Fibroblast of the aortic adventitia (primary cell): ENCODE measurements around the gene MXI1. TPM values are rescaled to one million over a fixed set of nuclear protein-coding genes. Genes with fewer than 3 reads are reported as not detected.

Experiments
- DNase-seq: peaks from one replicate; pipeline ENCODE4 v3.0.0-alpha.2; 2010; ENCODE audit warnings: low read depth
- H3K4me3 ChIP-seq: 2 replicates; pipeline ENCODE4 v1.5.1; 2011; ENCODE audit warnings: low read depth, mild to moderate bottlenecking, control low read depth, low read length, moderate library complexity
- total RNA-seq: library from RNA; depleted of rRNA; stranded (reverse); fragments of >200 nt; gene quantifications from 2 replicates; pipeline ENCODE4 v1.2.3, GENCODE V29; 2012; ENCODE audit warnings: low replicate concordance
- TF ChIP-seq, protein P1 (sequence below): IDR thresholded peaks from 2 replicates; pipeline ENCODE4 v1.5.1; 2011; ENCODE audit warnings: mild to moderate bottlenecking, low read length, control low read depth, inconsistent platforms; ENCODE audit not compliant: insufficient read depth

Gene MXI1
- total RNA-seq, 1 donor, result 20.3 TPM

- TF ChIP-seq, protein P1, sequence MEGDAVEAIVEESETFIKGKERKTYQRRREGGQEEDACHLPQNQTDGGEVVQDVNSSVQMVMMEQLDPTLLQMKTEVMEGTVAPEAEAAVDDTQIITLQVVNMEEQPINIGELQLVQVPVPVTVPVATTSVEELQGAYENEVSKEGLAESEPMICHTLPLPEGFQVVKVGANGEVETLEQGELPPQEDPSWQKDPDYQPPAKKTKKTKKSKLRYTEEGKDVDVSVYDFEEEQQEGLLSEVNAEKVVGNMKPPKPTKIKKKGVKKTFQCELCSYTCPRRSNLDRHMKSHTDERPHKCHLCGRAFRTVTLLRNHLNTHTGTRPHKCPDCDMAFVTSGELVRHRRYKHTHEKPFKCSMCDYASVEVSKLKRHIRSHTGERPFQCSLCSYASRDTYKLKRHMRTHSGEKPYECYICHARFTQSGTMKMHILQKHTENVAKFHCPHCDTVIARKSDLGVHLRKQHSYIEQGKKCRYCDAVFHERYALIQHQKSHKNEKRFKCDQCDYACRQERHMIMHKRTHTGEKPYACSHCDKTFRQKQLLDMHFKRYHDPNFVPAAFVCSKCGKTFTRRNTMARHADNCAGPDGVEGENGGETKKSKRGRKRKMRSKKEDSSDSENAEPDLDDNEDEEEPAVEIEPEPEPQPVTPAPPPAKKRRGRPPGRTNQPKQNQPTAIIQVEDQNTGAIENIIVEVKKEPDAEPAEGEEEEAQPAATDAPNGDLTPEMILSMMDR, result no peak
- no peak overlapping the region for H3K4me3 ChIP-seq
- no peak for DNase-seq
These were observed 13.0 kb downstream of the MXI1 start for GRCh38 chr10:110220398-110220797.

- no peak for DNase-seq
- peak overlapping the region; percentile 67 for H3K4me3 ChIP-seq
- TF ChIP-seq, protein P1, result no peak
These were observed 13.8 kb downstream of the MXI1 start for GRCh38 chr10:110221044-110221720.

- TF ChIP-seq, protein P1, result peak; percentile 24
- H3K4me3 ChIP-seq, result peak overlapping the region; percentile 67
- peak; percentile 96 for DNase-seq
These were observed 14.4 kb downstream of the MXI1 start for GRCh38 chr10:110221721-110222261.

DNA sequence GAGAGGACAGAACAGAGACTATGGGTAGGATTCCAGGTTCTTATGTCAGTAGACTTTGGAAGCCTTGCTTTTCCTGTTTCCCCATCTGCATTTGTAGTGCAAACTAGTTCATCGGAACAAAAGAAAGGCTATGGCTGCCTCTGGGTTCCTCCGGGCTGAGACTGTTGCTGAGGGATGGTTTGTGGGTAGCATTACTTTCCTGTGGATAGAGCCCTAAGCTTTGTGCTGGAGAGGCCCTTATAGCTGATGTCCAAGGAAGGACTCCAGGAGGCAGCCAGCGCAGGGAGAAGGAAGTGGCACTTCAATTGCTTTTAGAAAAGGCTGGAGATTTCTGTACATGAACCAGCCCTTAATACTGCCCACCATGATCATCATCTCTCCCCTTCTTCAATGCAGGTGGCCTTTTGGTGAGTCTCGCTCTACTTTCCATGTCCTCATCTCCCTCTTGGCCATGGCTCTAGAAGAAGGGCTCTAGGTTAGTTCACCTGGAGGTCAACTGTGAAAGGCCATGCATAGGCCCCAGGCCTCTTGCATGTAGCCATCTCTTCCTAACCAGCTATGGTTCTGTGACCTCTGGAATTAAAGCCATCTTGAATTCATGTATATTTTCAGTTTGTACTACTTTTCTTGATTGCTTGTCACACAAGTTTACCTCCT is 15.4 kb downstream of the MXI1 start:
- no peak overlapping the region for H3K4me3 ChIP-seq
- no peak for DNase-seq
- TF ChIP-seq, protein P1, result no peak

DNA sequence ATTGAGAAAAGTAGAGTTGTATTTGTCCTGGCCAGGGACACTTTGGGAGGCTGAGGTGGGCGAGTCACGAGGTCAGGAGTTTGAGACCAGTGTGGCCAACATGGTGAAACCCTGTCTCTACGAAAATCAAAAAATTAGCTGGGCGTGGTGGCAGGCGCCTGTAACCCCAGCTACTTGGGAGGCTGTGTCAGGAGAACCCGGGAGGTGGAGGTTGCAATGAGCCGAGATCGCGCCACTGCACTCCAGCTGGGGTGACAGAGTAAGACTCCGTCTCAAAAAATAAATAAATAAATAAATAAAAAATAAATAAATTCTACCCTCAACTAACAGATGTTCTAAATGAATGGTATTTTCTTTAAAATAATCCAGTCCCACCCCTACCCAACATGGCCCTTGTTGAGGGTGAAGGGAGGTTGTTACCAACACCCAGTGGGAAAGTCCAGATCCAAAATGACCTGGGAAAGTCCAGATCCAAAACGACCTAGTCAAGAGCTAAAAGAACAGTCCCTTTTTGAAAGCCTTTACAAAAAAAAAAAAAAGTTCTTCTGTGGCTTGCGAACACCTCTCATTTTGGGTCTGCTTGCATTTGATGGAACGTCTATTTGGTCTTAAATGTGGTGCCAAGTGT is 16.0 kb downstream of the MXI1 start:
- TF ChIP-seq, protein P1, result no peak
- no peak overlapping the region for H3K4me3 ChIP-seq
- no peak for DNase-seq

GRCh38 chr10:110224992-110225391 is 17.6 kb downstream of the MXI1 start:
- no peak for DNase-seq
- no peak overlapping the region for H3K4me3 ChIP-seq
- TF ChIP-seq, protein P1, result no peak
